HG02852 (cell line): ENCODE results near the gene CD226.
"Not testable (repeated sequence)": the region's sequence is repeated elsewhere in the genome, so short reads cannot be mapped to it uniquely, and the experiment has no call there.

Experiments
- ATAC-seq: cut with Tn5 transposase; IDR thresholded peaks from one replicate; pipeline ENCODE4 v1.9.1; 2021; ENCODE audit warnings: mild to moderate bottlenecking, moderate library complexity; ENCODE audit not compliant: unreplicated experiment

The CD226 gene

DNA sequence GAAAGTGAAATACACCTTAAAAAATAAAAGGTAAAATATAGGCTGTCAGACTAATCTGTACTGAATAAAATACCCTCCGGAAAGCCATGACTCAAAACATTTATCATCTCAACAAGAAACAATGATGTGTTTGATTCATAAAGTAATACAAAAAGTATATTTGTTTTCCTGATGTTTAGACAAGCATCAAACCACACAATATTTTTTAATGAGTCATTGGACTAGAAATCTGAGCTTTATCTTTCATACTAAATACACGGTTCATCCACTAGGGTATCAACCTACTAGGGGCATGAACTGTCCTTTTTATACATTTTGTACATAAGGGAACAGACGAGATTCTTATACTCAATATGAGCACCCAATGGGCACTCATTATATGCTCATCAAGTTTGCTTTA, 31.3 kb downstream of the CD226 start:
- no peak for ATAC-seq

DNA sequence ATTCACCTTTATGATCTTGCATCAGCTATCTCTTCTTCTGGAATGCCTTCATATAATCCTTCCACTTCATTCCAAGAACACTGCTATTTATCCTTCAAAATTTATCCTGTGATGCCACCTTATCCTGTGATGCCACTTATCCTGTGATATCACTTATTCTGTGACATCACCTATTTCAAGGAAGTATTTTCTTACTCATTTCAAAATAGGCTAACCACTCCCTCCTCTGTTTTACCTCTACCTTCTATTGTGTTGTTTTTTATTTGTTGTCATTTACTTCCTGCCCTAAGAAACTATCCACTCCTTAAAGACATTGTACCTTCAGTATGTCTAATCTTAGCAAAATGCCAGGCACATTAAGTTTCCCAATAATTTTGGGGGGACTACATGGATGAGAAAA, 38.8 kb downstream of the CD226 start:
- no peak for ATAC-seq

DNA sequence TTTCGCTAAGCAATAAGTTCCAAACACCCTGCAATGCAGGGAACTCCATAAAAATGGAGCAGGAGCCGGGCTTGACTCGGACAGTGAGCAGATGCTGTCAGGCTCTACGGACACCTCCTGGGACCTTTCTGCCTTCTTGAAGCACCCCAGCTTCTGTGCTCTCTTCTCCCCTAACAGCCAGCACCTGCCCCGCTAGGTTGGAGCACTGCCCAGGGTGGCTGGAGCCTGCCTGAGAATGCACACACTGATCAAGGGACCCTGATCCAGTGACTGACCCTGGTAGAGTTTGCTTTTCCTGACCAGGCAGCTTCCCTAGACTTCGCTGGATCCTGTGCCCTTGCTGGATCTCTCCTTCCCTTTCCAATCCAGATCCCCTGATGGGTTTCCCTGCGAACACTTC, 40.9 kb downstream of the CD226 start:
- no peak for ATAC-seq

DNA sequence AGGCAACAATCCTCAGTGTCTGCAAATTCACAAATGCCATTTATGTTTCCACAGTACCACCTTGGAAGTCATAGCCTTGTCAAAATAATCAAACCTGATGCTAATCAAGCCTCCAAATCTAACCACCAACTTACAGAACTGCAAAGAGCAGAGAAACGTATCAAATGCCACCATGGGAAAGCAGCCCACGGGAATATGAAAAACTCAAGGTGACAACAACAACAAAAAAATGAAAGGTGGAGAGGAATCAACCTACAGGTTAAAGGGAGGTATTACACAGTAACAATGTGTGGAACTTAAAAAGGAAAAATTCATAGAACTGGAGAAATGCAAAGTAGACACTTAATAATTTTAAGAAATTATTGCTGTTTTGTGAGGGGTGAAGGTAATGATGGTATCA, 46.7 kb downstream of the CD226 start:
- no peak for ATAC-seq

DNA sequence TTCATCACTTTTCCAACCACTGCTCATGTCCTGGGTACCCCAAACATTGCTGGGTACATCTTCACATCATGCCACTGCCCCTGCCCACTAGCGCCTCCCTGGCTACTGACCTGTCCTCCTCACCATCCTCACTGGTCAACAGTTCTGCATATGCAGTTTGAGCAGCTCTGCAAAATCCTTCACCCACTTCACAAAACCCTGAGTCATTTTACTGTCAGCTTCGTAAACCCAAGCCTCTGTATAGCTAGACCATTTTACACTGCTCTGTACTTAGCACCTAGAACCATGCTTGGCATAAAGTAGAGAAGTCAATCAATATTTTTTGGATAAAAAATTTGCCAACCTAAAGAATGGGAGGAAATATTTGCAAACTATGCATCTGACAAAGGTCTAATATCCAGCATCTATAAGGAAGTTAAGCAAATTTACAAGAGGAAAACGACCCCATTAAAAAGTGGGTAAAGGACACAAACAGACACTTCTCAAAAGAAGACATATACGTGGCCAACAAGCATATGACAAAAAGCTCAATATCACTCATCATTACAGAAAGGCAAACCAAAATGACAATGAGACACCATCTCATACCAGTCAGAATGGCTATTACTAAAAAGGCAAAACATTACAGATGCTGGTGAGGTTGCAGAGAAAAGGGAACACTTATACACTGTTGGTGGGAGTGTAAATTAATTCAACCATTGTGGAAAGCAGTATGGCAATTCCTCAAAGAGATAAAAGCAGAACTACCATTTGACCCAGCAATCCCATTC, 48.3 kb downstream of the CD226 start:
- not testable (repeated sequence) for ATAC-seq

DNA sequence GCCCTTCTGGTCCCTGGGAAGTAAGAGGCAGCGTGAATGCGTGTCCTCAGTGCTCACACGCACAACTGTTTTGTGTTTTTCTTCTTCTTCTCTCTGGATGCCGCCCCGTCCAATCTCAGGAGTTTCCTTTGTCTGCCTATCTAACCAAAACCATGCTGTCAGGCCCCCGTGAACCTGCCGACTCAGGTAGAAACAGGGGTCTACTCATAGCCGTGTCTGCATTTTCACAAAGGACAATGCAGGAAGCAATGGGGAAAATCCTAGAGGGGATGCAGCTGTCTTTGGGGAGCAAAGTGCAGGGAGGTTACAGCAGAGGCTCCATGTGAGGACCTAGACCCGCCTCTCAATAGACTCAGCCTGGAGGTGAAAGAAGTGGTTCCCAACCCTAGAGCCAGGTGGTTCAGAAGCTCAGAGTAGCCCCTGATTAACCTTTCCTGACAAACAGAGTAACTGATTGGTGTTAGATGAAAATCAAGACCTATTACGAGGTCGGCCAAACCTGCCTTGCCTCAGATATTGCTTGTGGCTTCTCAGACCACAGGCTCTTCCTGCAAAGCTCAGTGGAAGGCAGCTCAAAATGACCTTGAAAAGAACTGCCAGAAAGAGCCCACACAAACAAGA, 49.3 kb downstream of the CD226 start:
- peak; percentile 43 for ATAC-seq

DNA sequence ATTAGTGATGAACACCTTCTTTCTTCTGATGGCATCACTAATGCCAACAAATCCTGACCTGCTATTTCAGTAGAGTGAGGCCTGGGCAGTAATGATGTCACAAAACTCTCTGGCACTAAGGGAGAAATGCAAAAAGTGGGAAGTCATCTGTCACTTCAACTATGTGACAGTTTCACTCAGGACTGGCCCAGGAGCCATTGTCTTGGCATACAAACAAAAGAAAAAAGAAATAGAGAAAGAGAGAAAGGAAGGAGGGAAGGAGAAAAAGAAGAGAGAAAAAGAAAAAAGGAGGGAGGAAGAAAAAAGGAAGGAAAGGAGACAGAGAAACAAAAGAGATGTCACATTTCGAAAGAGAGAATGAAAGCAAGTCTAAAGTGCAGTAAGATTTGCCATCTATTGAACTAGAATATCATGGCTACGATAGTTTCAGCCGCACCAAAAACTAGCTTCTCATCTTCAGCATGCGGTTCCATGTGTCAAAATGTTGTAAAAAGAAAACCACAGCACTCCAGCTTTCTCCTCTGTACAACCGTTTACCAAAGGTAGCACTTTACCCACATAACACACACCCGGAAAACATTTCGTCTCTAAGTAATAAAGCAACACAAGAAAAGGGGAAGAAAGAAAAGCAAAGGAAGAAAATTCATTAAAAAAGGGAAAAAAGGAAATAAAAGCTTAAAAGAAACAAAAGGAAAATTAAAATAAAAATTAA, 50.1 kb downstream of the CD226 start:
- ATAC-seq = peak; percentile 51

DNA sequence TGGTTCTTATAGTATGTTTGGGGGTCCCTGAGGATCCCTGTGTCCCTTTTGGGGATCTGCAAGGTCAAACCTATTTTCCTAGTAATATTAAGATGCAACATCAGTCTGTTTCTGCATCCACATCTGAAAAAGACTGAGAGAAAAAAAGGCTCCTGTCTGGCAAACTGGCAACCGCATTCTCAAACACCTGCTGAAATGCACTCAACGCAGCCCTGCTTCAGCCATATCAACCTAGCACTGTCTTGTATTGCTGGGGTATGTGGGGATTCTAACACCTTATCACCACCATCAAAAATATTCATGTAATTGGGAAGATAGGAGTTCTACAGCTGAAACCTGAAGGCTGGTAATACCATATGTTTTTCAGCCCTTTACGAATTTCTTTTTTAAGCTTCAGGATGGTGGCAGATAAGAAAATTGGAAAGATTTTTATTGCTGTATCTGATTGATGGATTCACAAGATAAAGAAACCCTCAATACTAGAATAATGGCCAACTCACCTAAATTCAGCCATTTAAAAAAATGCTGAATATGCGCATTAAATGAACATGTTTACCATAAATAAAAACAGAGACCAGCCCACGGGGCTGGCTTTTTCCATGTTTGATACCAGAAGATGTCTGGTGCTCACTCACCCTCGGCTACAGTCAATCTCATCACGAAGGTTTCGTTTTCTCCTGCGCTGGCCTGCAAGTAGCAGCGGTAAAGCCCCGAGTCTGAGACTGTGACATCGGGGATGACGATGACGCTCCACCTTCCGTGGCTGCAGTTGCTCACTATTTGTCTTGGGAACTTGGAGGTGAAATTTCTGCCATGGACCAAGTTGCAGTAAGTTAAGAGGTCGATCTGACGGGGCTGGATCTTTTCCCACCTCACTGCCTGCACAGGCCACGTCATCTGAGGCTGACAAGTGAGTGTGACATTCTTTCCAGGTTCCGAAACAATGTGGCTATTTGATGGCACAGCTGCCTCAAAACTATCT, 52.3 kb downstream of the CD226 start:
- ATAC-seq = no peak

DNA sequence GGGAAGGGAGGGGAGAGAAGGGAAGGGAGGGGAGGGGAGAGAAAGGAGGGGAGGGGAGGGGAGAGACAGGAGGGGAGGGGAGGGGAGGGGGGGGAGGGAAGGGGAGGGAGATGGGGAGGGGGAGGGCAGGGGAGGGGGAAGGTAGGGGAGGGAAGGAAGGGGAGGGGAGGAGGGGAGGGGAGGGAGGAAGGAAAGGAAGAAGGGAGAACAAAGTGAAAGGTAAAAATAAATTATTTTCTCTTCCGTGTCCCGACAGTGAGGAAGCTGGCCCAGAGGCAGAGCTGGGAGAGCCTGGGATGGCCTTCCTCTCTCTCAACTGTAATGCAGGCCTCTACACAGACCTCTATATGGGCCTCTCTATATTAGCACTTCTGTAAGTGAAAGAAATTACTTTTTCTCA, 53.2 kb downstream of the CD226 start:
- no peak for ATAC-seq

DNA sequence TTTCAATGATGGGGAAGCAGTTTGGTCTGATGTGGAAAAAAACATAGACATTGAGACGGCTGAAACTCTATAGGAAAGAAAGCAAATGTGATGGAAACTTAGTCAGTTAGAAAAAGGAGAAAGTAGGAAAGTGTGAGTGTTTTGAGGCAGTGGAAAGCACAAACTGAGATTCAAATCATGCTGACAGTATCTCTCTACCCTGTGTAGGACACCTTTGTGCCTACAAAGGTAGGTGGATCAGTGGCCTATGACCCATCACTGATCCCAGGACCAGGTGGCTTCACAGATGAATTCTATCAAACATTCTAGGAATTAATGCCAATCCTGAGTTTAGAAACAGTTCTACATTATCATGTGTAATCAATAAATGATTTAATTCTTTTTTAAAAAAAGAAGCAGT, 57.1 kb downstream of the CD226 start:
- no peak for ATAC-seq

DNA sequence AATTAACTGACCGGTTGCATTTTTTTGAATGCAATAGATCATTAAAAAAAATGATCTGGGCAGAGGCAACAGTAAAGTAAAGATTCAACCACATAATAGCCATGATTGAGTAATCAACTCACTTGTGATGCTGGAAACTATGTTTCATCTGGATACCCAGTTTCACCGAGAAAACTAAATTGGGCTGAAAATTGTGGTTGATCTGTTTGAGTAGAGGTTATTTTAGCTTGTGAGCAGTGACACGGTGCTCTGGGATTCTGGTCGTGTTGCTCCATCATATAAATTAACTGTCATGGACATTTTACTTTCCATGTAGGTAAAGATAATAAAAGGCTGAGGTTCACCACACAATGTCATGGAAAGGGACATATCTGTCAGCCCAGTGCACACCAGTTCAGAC, 58.7 kb downstream of the CD226 start:
- peak; percentile 30 for ATAC-seq

DNA sequence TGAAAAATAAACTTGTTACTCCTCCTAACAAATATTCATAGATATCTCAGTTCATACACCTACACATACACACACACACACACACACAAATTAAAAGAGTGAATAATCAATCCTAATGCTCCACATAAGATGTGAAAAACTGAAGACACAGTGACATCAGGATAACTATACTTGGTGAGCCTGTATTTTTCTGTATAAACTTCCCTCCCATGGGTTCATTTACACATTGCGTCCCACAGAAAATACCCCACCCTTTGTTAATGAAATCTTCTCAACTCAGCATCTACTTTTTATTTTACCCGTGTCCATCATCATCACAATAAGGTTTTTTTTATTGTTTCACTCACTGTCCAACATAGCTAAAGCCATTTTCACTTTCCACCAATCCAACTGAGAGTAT, 60.4 kb downstream of the CD226 start:
- no peak for ATAC-seq

DNA sequence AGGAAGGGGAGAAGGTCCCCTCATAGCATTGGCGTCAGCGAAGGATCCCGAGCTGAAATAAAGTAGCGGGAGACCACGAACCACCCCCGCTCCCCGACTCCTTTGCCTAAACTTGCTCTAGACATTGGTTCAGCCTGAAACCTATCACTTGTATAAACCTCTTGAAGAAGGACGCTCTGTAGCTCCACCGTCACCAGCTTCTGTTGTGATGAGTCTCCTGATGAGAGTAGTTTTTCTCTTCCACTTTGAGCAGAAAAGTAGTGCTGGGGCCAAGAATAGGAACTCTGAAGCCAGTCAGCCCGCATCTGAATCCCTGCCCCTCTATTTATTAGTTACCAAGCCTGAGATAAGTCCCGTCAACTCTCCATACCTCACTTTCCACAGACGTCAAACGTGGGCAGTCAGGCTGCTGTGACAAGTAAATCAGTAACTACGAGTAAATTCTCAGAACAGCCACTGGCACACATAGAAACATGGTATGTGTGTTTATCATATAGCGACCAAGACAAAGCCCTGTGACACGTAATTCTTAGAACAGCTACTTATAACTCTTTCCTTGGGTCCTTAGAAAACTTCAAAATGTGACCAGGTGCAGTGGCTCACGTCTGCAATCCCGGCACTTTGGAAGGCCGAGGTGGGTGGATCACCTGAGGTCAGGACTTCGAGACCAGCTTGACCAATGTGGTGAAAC, 61.7 kb downstream of the CD226 start:
- peak; percentile 68 for ATAC-seq

DNA sequence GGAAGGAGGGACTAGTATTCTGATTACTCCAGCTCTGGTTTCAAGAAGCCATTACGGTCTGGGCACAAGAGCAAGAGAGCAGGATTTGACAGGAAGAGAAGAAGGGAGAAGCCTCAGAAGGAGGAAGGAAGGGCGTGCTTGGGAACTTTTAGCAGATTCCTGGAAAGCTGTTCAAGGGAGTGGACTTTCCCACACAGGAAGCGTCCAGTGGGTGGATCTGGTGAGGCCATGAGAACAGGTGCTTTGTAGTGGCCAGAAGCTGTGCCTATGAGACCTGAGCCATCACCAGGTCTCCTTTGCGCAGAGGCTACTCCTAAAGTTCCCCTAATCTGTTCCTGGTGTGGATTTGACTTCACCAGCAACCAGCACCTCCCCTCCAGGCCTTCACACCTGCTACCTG, 62.3 kb downstream of the CD226 start:
- ATAC-seq = no peak

DNA sequence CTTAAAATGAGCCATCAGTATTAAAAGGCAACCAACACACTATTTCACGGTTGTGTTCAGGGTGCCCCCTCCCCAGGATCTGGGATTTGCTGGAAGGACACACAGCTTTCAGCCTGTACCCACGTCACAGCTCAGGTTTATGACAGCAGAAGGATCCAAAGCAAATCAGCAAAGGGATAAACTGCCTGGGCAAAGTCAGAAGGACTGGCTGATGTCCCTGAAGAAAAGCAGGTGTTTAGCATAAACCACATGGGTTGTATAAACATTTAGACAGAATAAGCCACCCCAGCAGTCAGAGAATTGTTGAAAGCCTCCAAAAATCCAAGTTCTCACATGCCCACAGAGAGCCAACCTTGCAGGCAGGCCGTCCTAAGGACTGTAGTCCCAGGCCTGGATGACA, 63.9 kb downstream of the CD226 start:
- ATAC-seq = no peak

DNA sequence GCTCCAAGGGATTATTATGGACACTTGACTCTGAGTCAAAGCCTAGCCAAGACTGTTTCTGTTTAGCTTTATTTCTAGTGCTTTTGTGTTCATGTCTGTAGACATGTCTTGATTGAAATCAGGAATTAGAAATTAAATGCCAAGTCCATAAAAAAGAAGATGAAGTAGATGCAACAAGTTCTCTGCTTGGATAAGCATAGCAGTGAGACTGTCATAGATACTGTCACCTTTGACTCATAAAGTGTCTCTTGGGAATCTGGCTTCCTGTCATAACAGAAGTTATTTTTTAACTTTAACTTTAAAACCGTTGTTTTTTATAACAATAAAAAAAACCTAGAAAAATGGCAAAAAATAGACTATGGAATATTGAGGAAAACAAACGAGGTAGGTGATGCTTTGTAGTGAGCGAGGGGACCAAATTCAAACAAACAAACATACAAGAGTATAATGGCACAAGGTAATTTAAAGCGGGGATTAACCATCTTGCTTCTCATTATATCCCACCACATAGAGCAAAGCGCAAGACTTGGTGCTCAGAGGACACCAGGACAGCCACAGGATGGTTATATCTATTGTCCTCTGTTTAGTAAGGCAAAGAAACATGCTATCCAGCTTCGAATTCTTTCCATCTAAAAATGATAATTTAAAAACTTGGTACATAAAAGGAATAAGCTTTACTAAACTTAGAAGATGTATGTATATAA, 64.6 kb downstream of the CD226 start:
- ATAC-seq = peak; percentile 38

DNA sequence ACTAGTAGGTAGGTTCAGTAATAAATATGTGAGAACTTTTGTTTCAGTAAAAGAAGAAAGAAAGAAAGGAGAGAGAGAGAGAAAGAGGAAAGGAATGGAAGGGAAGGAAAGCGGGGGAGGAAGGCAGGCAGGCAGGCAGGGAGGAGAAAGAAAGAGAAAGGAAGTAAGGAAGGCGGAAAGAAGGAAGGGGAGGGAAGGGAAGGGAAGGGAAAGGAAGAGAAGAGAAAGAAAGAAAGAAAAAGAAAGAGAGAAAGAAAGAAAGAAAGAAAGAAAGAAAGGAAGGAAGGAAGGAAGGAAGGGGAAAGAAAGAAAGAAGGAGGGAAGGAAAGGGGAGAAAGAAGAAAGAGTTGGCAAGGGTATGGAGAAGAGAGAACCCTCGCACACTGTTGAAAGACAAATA, 67.6 kb downstream of the CD226 start:
- ATAC-seq = no peak

DNA sequence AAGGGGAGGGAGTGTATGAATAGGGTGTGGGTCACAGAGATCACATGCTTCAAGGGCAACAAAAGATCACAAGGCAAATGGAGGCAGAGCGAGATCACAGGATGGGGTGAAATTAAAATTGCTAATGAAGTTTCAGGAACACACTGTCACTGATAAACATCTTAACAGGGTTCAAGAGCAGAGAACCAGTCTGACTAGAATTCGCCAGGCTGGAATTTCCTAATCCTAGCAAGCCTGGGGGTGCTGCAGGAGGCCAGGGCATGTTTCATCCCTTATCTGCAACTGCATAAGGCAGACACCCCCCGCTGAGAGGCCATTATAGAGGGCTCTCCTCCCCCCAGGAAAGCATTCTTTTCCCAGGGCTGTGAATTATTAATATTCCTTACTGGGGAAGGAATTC, 68.6 kb downstream of the CD226 start:
- not testable (repeated sequence) for ATAC-seq

DNA sequence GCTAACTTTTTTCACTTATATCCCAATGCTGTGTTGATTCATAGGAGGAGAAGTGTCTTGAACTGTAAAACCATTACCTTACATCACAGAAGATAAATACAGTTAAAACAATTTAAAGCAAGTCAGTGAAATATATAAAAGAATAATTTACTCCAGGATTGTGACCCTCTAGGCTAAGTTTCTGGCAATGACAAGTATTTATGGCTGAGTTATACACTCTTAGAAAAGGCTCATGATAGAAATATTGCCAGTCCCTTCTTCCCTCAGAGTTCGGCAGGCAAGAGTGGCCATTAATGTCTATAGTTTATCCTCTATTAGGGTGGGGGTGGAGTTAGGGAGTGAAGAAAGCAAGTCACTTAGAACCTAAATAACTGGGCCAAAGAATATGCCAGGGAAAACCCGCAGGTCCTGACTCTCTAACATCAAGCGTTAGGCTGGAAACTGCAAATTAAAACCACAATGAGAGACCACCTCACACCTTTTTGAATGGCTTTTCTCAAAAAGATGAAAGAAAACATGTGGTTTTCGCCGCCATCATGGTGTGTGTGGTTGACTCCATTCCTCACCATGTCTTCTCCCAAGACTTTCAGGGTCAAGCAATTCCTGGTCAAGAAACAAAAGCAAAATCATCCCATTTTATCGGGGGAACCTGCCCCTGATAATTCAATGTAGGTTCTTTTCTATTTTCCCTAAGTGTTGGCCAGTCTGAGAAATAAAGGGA, 69.3 kb downstream of the CD226 start:
- no peak for ATAC-seq
